Hepatocyte (in vitro differentiated cells): Measurements from ENCODE around the gene POLD3.

Experiments used
- EZH2 ChIP-seq: fragments of 200-600 bp; sonication (generic); IDR thresholded peaks from 2 replicates; pipeline ENCODE4 v1.6.1; 2016; ENCODE audit warnings: antibody characterized with exemption, mild to moderate bottlenecking, borderline replicate concordance
- EZH2phosphoT487 ChIP-seq: fragments of 200-600 bp; sonication (generic); IDR thresholded peaks from one replicate; pipeline ENCODE4 v1.6.1; 2018; ENCODE audit warnings: antibody characterized with exemption, mild to moderate bottlenecking, low read depth, moderate library complexity; ENCODE audit not compliant: unreplicated experiment, severe bottlenecking
- TF ChIP-seq, protein P1 (sequence below): fragments of 200-600 bp; sonication (generic); IDR thresholded peaks from 2 replicates; pipeline ENCODE4 v1.5.1; 2016; ENCODE audit warnings: antibody characterized with exemption, mild to moderate bottlenecking; ENCODE audit not compliant: poor library complexity

DNA sequence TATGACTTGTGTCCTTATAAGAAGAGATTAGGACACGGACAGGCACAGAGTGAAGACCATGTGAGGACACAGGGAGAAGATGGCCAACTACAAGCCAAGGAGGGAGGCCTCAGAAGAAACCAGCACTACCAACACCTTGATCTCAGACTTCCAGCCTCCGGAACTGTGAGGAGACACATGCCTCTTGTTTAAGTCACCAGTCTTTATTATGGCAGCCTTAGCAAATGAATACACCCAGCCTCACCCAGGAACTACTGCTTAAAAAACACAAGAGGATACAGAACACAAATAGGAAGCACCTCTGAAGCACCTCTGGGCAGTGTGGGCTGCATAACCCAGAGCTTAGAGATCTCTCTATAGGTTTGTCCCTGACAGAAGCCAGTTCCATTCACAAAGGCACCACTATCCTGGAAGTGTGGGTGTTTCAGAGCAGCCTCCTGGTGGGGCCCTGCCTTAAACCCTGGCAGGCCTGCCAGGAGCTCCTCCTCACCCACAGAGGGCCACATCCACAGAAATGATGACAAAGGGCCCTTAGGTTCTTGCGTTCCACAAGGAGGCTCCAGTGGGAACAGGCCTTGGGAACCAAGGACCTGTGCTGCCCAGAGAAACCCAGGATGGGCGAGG, 80.1 kb downstream of the POLD3 start:
- TF ChIP-seq, protein P1, sequence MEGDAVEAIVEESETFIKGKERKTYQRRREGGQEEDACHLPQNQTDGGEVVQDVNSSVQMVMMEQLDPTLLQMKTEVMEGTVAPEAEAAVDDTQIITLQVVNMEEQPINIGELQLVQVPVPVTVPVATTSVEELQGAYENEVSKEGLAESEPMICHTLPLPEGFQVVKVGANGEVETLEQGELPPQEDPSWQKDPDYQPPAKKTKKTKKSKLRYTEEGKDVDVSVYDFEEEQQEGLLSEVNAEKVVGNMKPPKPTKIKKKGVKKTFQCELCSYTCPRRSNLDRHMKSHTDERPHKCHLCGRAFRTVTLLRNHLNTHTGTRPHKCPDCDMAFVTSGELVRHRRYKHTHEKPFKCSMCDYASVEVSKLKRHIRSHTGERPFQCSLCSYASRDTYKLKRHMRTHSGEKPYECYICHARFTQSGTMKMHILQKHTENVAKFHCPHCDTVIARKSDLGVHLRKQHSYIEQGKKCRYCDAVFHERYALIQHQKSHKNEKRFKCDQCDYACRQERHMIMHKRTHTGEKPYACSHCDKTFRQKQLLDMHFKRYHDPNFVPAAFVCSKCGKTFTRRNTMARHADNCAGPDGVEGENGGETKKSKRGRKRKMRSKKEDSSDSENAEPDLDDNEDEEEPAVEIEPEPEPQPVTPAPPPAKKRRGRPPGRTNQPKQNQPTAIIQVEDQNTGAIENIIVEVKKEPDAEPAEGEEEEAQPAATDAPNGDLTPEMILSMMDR: no peak
- TF ChIP-seq EZH2 (no peak), EZH2phosphoT487 (no peak)
